Neural progenitor cell (in vitro differentiated cells): Measurements from ENCODE around the gene NEDD4. TPM values are rescaled to one million over a fixed set of nuclear protein-coding genes. Genes with fewer than 3 reads are reported as not detected.
A peak's percentile ranks its signal among the peaks of the same experiment; 100 is the strongest.
"Not testable (repeated sequence)": the region's sequence is repeated elsewhere in the genome, so short reads cannot be mapped to it uniquely, and the experiment has no call there.

Experiments
- DNase-seq: peaks from one replicate; pipeline ENCODE4 v3.0.0-alpha.2; 2016; ENCODE audit warnings: low spot score
- H2AFZ ChIP-seq: fragments of 200-600 bp; sonication (generic); replicated peaks from 2 replicates; pipeline ENCODE4 v1.6.1; 2016; ENCODE audit warnings: antibody characterized with exemption
- H3F3A ChIP-seq: fragments of 200-600 bp; sonication (generic); 2 replicates; pipeline ENCODE4 v1.6.1; 2016; ENCODE audit warnings: antibody characterized with exemption, low read depth
- H3K27ac ChIP-seq: fragments of 200-600 bp; sonication (generic); 2 replicates; pipeline ENCODE4 v1.5.1; 2016; ENCODE audit warnings: mild to moderate bottlenecking
- H3K27me3 ChIP-seq: fragments of 200-600 bp; sonication (generic); 2 replicates; pipeline ENCODE4 v1.6.1; 2016; ENCODE audit warnings: mild to moderate bottlenecking, moderate library complexity
- H3K36me3 ChIP-seq: fragments of 200-600 bp; sonication (generic); 2 replicates; pipeline ENCODE4 v1.5.1; 2016
- H3K4me1 ChIP-seq: fragments of 200-600 bp; sonication (generic); 2 replicates; pipeline ENCODE4 v1.6.1; 2016; ENCODE audit warnings: mixed run types
- H3K4me2 ChIP-seq: fragments of 200-600 bp; sonication (generic); 2 replicates; pipeline ENCODE4 v1.6.1; 2016
- H3K4me3 ChIP-seq: fragments of 200-600 bp; sonication (generic); 2 replicates; pipeline ENCODE4 v1.5.1; 2016
- H3K79me2 ChIP-seq: fragments of 200-600 bp; sonication (generic); 2 replicates; pipeline ENCODE4 v1.6.1; 2016; ENCODE audit warnings: low read depth
- H3K9ac ChIP-seq: fragments of 200-600 bp; sonication (generic); 2 replicates; pipeline ENCODE4 v1.6.1; 2016
- H3K9me3 ChIP-seq: fragments of 200-600 bp; sonication (generic); 2 replicates; pipeline ENCODE4 v1.5.1; 2016; ENCODE audit warnings: low read depth
- H4K20me1 ChIP-seq: fragments of 200-600 bp; sonication (generic); 2 replicates; pipeline ENCODE4 v1.6.1; 2016; ENCODE audit warnings: low read depth
- H3K27ac Mint-ChIP-seq: 3 replicates; pipeline ENCODE4 v1.8.0; 2021; ENCODE audit warnings: mixed read lengths
- H3K27me3 Mint-ChIP-seq: 2 replicates; pipeline ENCODE4 v1.8.0; 2022; ENCODE audit warnings: low read depth, mild to moderate bottlenecking, inconsistent platforms, moderate library complexity, mixed read lengths; ENCODE audit not compliant: insufficient read depth
- H3K36me3 Mint-ChIP-seq: 3 replicates; pipeline ENCODE4 v1.8.0; 2021; ENCODE audit warnings: mixed read lengths
- H3K4me1 Mint-ChIP-seq: 3 replicates; pipeline ENCODE4 v1.8.0; 2021; ENCODE audit warnings: mixed read lengths
- H3K4me3 Mint-ChIP-seq: 3 replicates; pipeline ENCODE4 v1.8.0; 2021; ENCODE audit warnings: mild to moderate bottlenecking, moderate library complexity, mixed read lengths
- H3K9me3 Mint-ChIP-seq: 3 replicates; pipeline ENCODE4 v1.8.0; 2020; ENCODE audit warnings: mixed read lengths
- CTCF ChIP-seq: fragments of 200-600 bp; sonication (generic); IDR thresholded peaks from 2 replicates; pipeline ENCODE4 v1.5.1; 2017; ENCODE audit warnings: antibody characterized with exemption, mild to moderate bottlenecking
- EZH2 ChIP-seq: fragments of 200-600 bp; sonication (generic); IDR thresholded peaks from 2 replicates; pipeline ENCODE4 v1.6.1; 2017; ENCODE audit warnings: antibody characterized with exemption, mild to moderate bottlenecking, moderate library complexity
- EZH2phosphoT487 ChIP-seq: fragments of 200-600 bp; sonication (generic); IDR thresholded peaks from 2 replicates; pipeline ENCODE4 v1.6.1; 2017; ENCODE audit warnings: antibody characterized with exemption
- total RNA-seq: library from RNA; depleted of rRNA; stranded (reverse); fragments of >200 nt; gene quantifications from 2 replicates; pipeline ENCODE4 v1.2.3, GENCODE V29; 2015; ENCODE audit warnings: low replicate concordance

The NEDD4 gene
- total RNA-seq, 1 donor from 2014 or later: 36.7 TPM

- Histone ChIP-seq H3K4me3 (no peak overlapping the region), H3K4me2 (no peak overlapping the region), H3F3A (peaks cover 4% of the 10 kb centered on the region), H3K9ac (no peak overlapping the region), H3K9me3 (no peaks in the 10 kb centered on the region), H3K27ac (no peak overlapping the region), H4K20me1 (no peaks in the 10 kb centered on the region), H3K36me3 (no peaks in the 10 kb centered on the region), H3K27me3 (no peaks in the 10 kb centered on the region), H3K79me2 (no peaks in the 10 kb centered on the region), H3K4me1 (peaks cover 1% of the 10 kb centered on the region), H2AFZ (no peak overlapping the region)
- no peak overlapping the region for H3K27ac Mint-ChIP-seq
- peaks cover 4% of the 10 kb centered on the region for H3K27me3 Mint-ChIP-seq
- H3K4me1 Mint-ChIP-seq: peaks cover 11% of the 10 kb centered on the region
- peak; percentile 59 for DNase-seq
- H3K9me3 Mint-ChIP-seq: no peaks in the 10 kb centered on the region
- no peak overlapping the region for H3K4me3 Mint-ChIP-seq
- TF ChIP-seq EZH2phosphoT487 (no peak), CTCF (peak; percentile 50), EZH2 (no peak)
- H3K36me3 Mint-ChIP-seq: peaks cover 2% of the 10 kb centered on the region
These were observed 168.4 kb downstream of the NEDD4 start for GRCh38 chr15:55824857-55825613.

- Mint-ChIP-seq H3K4me1 (peaks cover 22% of the 10 kb centered on the region), H3K27me3 (peaks cover 6% of the 10 kb centered on the region), H3K9me3 (no peaks in the 10 kb centered on the region), H3K36me3 (peaks cover 2% of the 10 kb centered on the region), H3K27ac (no peak overlapping the region), H3K4me3 (no peak overlapping the region)
- no peak overlapping the region for H3K27ac ChIP-seq
- no peak overlapping the region for H3K9ac ChIP-seq
- peaks cover 14% of the 10 kb centered on the region for H3F3A ChIP-seq
- no peak overlapping the region for H3K4me2 ChIP-seq
- no peaks in the 10 kb centered on the region for H3K9me3 ChIP-seq
- no peak overlapping the region for H3K4me3 ChIP-seq
- H2AFZ ChIP-seq: no peak overlapping the region
- no peaks in the 10 kb centered on the region for H4K20me1 ChIP-seq
- no peaks in the 10 kb centered on the region for H3K27me3 ChIP-seq
- DNase-seq: no peak
- H3K79me2 ChIP-seq: no peaks in the 10 kb centered on the region
- no peaks in the 10 kb centered on the region for H3K36me3 ChIP-seq
- TF ChIP-seq CTCF (no peak), EZH2phosphoT487 (no peak), EZH2 (no peak)
- peaks cover 10% of the 10 kb centered on the region for H3K4me1 ChIP-seq
These were observed 169.6 kb downstream of the NEDD4 start for GRCh38 chr15:55823699-55824340.

- no peak for TF ChIP-seq CTCF
- no peak for TF ChIP-seq EZH2phosphoT487
- TF ChIP-seq EZH2: no peak
- H3K27ac Mint-ChIP-seq: peak overlapping the region; percentile 50
These were observed 170.2 kb downstream of the NEDD4 start for GRCh38 chr15:55823191-55823670.

GRCh38 chr15:55821740-55822139 is 171.7 kb downstream of the NEDD4 start:
- not testable (repeated sequence) for DNase-seq

More at GRCh38 chr15:55823191-55823670, 170.2 kb downstream of the NEDD4 start:
- no peak overlapping the region for H3K4me3 Mint-ChIP-seq
- Histone ChIP-seq H3K9me3 (no peaks in the 10 kb centered on the region), H3K27ac (no peak overlapping the region), H4K20me1 (no peaks in the 10 kb centered on the region), H3K79me2 (no peaks in the 10 kb centered on the region), H3K9ac (no peak overlapping the region), H3F3A (peaks cover 14% of the 10 kb centered on the region), H3K4me1 (peaks cover 10% of the 10 kb centered on the region), H2AFZ (no peak overlapping the region), H3K4me2 (no peak overlapping the region), H3K27me3 (no peaks in the 10 kb centered on the region), H3K4me3 (no peak overlapping the region), H3K36me3 (no peaks in the 10 kb centered on the region)
- H3K36me3 Mint-ChIP-seq: peaks cover 2% of the 10 kb centered on the region
- peaks cover 23% of the 10 kb centered on the region for H3K4me1 Mint-ChIP-seq
- no peaks in the 10 kb centered on the region for H3K9me3 Mint-ChIP-seq
- DNase-seq: no peak
- peaks cover 9% of the 10 kb centered on the region for H3K27me3 Mint-ChIP-seq

More at GRCh38 chr15:55821740-55822139, 171.7 kb downstream of the NEDD4 start:
- H3K9me3 Mint-ChIP-seq, H3K4me3 Mint-ChIP-seq, H3K27ac Mint-ChIP-seq, H4K20me1 ChIP-seq, H3K4me2 ChIP-seq, H3K36me3 ChIP-seq, H3K27me3 Mint-ChIP-seq, H3K36me3 Mint-ChIP-seq, H3K9me3 ChIP-seq, H2AFZ ChIP-seq, H3K9ac ChIP-seq, H3K4me3 ChIP-seq, H3K79me2 ChIP-seq, H3K27ac ChIP-seq, H3K27me3 ChIP-seq: not testable (repeated sequence)
- peaks cover 23% of the 10 kb centered on the region for H3K4me1 Mint-ChIP-seq
- H3F3A ChIP-seq: peaks cover 14% of the 10 kb centered on the region
- peaks cover 10% of the 10 kb centered on the region for H3K4me1 ChIP-seq
